Chondrocyte (in vitro differentiated cells): Measurements from ENCODE around the gene MSH3. TPM values are rescaled to one million over a fixed set of nuclear protein-coding genes. Genes with fewer than 3 reads are reported as not detected.

Experiments
- DNase-seq: peaks from one replicate; pipeline ENCODE4 v3.0.0; 2021; ENCODE audit warnings: mixed read lengths, low spot score
- H3K27ac Mint-ChIP-seq: one replicate; pipeline ENCODE4 v1.8.0; 2021; ENCODE audit warnings: mild to moderate bottlenecking, moderate library complexity, mixed read lengths; ENCODE audit not compliant: unreplicated experiment
- H3K27me3 Mint-ChIP-seq: 2 replicates; pipeline ENCODE4 v1.8.0; 2021; ENCODE audit warnings: low read depth, mixed read lengths
- H3K36me3 Mint-ChIP-seq: 2 replicates; pipeline ENCODE4 v1.8.0; 2021; ENCODE audit warnings: low read depth, mixed read lengths
- H3K4me1 Mint-ChIP-seq: 2 replicates; pipeline ENCODE4 v1.8.0; 2021; ENCODE audit warnings: low read depth, mild to moderate bottlenecking, mixed read lengths
- H3K4me3 Mint-ChIP-seq: one replicate; pipeline ENCODE4 v1.8.0; 2021; ENCODE audit warnings: mild to moderate bottlenecking, moderate library complexity, mixed read lengths; ENCODE audit not compliant: unreplicated experiment
- H3K9me3 Mint-ChIP-seq: 2 replicates; pipeline ENCODE4 v1.8.0; 2021; ENCODE audit warnings: low read depth, mixed read lengths
- CTCF ChIP-seq: fragments of 200-600 bp; sonication (generic); IDR thresholded peaks from 2 replicates; pipeline ENCODE4 v1.5.0; 2021; ENCODE audit warnings: antibody characterized with exemption, mild to moderate bottlenecking, moderate library complexity
- total RNA-seq: library from RNA; stranded (reverse); gene quantifications from 3 replicates; pipeline ENCODE4 v1.2.1, GENCODE V29; 2021

The MSH3 gene
- total RNA-seq, 1 donor from 2014 or later = 11.9 TPM

GRCh38 chr5:80760680-80761079 is 106.2 kb downstream of the MSH3 start:
- no peak overlapping the region for H3K27ac Mint-ChIP-seq
- TF ChIP-seq CTCF = no peak
- peaks cover 4% of the 10 kb centered on the region for H3K36me3 Mint-ChIP-seq
- peaks cover 8% of the 10 kb centered on the region for H3K4me1 Mint-ChIP-seq
- no peaks in the 10 kb centered on the region for H3K27me3 Mint-ChIP-seq
- H3K4me3 Mint-ChIP-seq = no peak overlapping the region
- DNase-seq = no peak
- H3K9me3 Mint-ChIP-seq = no peaks in the 10 kb centered on the region

- peaks cover 7% of the 10 kb centered on the region for H3K4me1 Mint-ChIP-seq
- H3K9me3 Mint-ChIP-seq = no peaks in the 10 kb centered on the region
- no peak for TF ChIP-seq CTCF
- H3K4me3 Mint-ChIP-seq = no peak overlapping the region
- no peaks in the 10 kb centered on the region for H3K27me3 Mint-ChIP-seq
- no peak for DNase-seq
- peaks cover 4% of the 10 kb centered on the region for H3K36me3 Mint-ChIP-seq
- H3K27ac Mint-ChIP-seq = no peak overlapping the region
Measured at GRCh38 chr5:80761176-80761575, 106.7 kb downstream of the MSH3 start.

- Mint-ChIP-seq H3K9me3 (no peaks in the 10 kb centered on the region), H3K4me1 (peaks cover 7% of the 10 kb centered on the region), H3K27me3 (no peaks in the 10 kb centered on the region), H3K27ac (no peak overlapping the region), H3K4me3 (no peak overlapping the region), H3K36me3 (peaks cover 4% of the 10 kb centered on the region)
- TF ChIP-seq CTCF = no peak
- DNase-seq = no peak
Measured at GRCh38 chr5:80761966-80762365, 107.5 kb downstream of the MSH3 start.

- Mint-ChIP-seq H3K4me1 (peaks cover 7% of the 10 kb centered on the region), H3K27ac (no peak overlapping the region), H3K4me3 (no peak overlapping the region), H3K27me3 (no peaks in the 10 kb centered on the region), H3K9me3 (no peaks in the 10 kb centered on the region), H3K36me3 (peaks cover 4% of the 10 kb centered on the region)
- no peak for DNase-seq
- no peak for TF ChIP-seq CTCF
Measured at GRCh38 chr5:80762573-80762972, 108.1 kb downstream of the MSH3 start.

GRCh38 chr5:80763211-80763610 is 108.8 kb downstream of the MSH3 start:
- no peak for TF ChIP-seq CTCF
- Mint-ChIP-seq H3K27me3 (no peaks in the 10 kb centered on the region), H3K36me3 (no peaks in the 10 kb centered on the region), H3K27ac (no peak overlapping the region), H3K4me3 (no peak overlapping the region), H3K9me3 (no peaks in the 10 kb centered on the region), H3K4me1 (peaks cover 7% of the 10 kb centered on the region)
- DNase-seq = no peak
